ENCODE data around the gene TMEM131L. TPM values are rescaled to one million over a fixed set of nuclear protein-coding genes. Genes with fewer than 3 reads are reported as not detected.

TMEM131L gene
- total RNA-seq, 2 experiments from 2014 or later: 51.7 to 52.4 TPM

- intact Hi-C loops (cut with micrococcal nuclease): no loop called here
- peaks cover 59% of the 10 kb centered on the region for H3K4me1 Mint-ChIP-seq (ENCODE audit: low read depth)
- no peaks in the 10 kb centered on the region for H3K27me3 Mint-ChIP-seq
- H3K27ac Mint-ChIP-seq: peak overlapping the region; percentile 55
- DNase-seq (no peak), ATAC-seq (no peak)
- CTCF ChIA-PET: interaction anchor here (0.9 to 2.8 kb wide), 3 partner anchors 35 to 234 kb away, joined by 3 to 11 read pairs (median 4); no protein-coding TSS in a partner anchor
- peaks cover 37% of the 10 kb centered on the region for H3K36me3 Mint-ChIP-seq (ENCODE audit: low read depth)
- POLR2A ChIA-PET: interaction anchor here (0.6 kb wide), 1 partner anchor 84 kb away, joined by 3 read pairs; no protein-coding TSS in a partner anchor
- no peak overlapping the region for H3K4me3 Mint-ChIP-seq
- H3K9me3 Mint-ChIP-seq: no peaks in the 10 kb centered on the region
- TF ChIP-seq, protein P1, sequence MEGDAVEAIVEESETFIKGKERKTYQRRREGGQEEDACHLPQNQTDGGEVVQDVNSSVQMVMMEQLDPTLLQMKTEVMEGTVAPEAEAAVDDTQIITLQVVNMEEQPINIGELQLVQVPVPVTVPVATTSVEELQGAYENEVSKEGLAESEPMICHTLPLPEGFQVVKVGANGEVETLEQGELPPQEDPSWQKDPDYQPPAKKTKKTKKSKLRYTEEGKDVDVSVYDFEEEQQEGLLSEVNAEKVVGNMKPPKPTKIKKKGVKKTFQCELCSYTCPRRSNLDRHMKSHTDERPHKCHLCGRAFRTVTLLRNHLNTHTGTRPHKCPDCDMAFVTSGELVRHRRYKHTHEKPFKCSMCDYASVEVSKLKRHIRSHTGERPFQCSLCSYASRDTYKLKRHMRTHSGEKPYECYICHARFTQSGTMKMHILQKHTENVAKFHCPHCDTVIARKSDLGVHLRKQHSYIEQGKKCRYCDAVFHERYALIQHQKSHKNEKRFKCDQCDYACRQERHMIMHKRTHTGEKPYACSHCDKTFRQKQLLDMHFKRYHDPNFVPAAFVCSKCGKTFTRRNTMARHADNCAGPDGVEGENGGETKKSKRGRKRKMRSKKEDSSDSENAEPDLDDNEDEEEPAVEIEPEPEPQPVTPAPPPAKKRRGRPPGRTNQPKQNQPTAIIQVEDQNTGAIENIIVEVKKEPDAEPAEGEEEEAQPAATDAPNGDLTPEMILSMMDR (IDR thresholded peaks at IDR 0.05): peak; percentile 3
Observed at GRCh38 chr4:153576443-153576774, 110.2 kb downstream of the TMEM131L start.

DNA sequence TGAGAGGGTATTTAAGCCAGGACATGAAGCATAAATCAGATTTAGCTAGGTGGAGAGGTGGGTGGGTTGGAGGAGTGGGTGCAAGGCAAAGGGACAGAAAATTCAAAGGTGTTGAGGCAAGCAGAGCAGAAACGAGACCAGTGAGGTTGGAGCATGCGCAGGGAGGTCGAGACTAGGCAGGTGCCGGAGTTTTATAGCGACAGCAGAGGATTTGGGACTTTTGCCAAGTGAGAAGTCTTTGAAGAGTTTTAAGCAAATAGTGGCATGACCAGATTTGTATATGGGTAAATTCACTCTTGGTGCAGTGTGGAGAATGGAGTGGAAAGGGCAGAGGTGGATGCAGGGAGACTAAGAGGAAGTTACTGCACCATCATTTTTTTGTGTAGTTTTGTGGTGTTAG lies 110.9 kb downstream of the TMEM131L start:
- DNase-seq (no peak), ATAC-seq (no peak)
- ChIA-PET POLR2A (interaction anchor here (0.6 kb wide), 1 partner anchor 85 kb away, joined by 3 read pairs; no protein-coding TSS in a partner anchor), CTCF (interaction anchor here (0.9 to 2.8 kb wide), 5 partner anchors 36 to 234 kb away, joined by 3 to 11 read pairs (median 4); no protein-coding TSS in a partner anchor)
- TF ChIP-seq, protein P1 (IDR thresholded peaks at IDR 0.05): no peak
- Mint-ChIP-seq H3K36me3 (ENCODE audit: low read depth) (peaks cover 32% of the 10 kb centered on the region), H3K27ac (peak overlapping the region; percentile 1), H3K27me3 (no peaks in the 10 kb centered on the region), H3K4me1 (ENCODE audit: low read depth) (peaks cover 55% of the 10 kb centered on the region), H3K4me3 (no peak overlapping the region), H3K9me3 (no peaks in the 10 kb centered on the region)
- intact Hi-C loops (cut with micrococcal nuclease): no loop called here

DNA sequence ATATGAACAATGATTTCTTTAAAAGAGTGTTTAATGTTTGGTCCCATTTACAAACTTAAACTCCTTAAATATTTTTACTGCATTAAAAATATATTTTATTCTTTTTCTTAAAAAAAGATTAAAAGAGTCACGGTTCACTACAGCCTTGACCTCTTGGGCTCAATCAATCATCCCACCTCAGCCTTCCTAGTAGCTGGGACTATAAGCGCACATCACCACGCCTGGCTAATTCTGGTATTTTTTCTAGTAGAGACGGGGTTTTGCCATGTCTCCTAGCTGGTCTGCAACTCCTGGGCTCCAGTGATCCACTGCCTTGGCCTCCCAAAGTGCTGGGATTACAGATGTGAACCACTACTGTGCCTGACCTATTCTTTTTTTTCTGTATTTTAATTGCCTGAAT lies 113.2 kb downstream of the TMEM131L start:
- ChIA-PET CTCF (no interaction called here), POLR2A (no interaction called here)
- H3K27ac Mint-ChIP-seq: peak overlapping the region; percentile 57
- peaks cover 24% of the 10 kb centered on the region for H3K36me3 Mint-ChIP-seq (ENCODE audit: low read depth)
- H3K27me3 Mint-ChIP-seq: no peaks in the 10 kb centered on the region
- ATAC-seq (no peak), DNase-seq (no peak)
- peaks cover 46% of the 10 kb centered on the region for H3K4me1 Mint-ChIP-seq (ENCODE audit: low read depth)
- intact Hi-C loops (cut with micrococcal nuclease): no loop called here
- H3K4me3 Mint-ChIP-seq: no peak overlapping the region
- TF ChIP-seq, protein P1 (IDR thresholded peaks at IDR 0.05): no peak
- H3K9me3 Mint-ChIP-seq: no peaks in the 10 kb centered on the region

- H3K4me1 Mint-ChIP-seq (ENCODE audit: low read depth): peaks cover 43% of the 10 kb centered on the region
- TF ChIP-seq, protein P1 (IDR thresholded peaks at IDR 0.05): no peak
- H3K27me3 Mint-ChIP-seq: no peaks in the 10 kb centered on the region
- peak overlapping the region; percentile 44 for H3K27ac Mint-ChIP-seq
- DNase-seq: no peak
- H3K9me3 Mint-ChIP-seq: no peaks in the 10 kb centered on the region
- peaks cover 27% of the 10 kb centered on the region for H3K36me3 Mint-ChIP-seq (ENCODE audit: low read depth)
- ChIA-PET CTCF (no interaction called here), POLR2A (no interaction called here)
- intact Hi-C loops (cut with micrococcal nuclease): no loop called here
- ATAC-seq: no peak
- no peak overlapping the region for H3K4me3 Mint-ChIP-seq
Observed at GRCh38 chr4:153579872-153580271, 113.7 kb downstream of the TMEM131L start.

GRCh38 chr4:153582954-153583702 lies 117.0 kb downstream of the TMEM131L start:
- no peak for ATAC-seq
- Mint-ChIP-seq H3K9me3 (no peaks in the 10 kb centered on the region), H3K4me1 (ENCODE audit: low read depth) (peaks cover 26% of the 10 kb centered on the region), H3K27ac (peak overlapping the region; percentile 69), H3K36me3 (ENCODE audit: low read depth) (peaks cover 34% of the 10 kb centered on the region), H3K27me3 (no peaks in the 10 kb centered on the region), H3K4me3 (no peak overlapping the region)
- TF ChIP-seq, protein P1 (IDR thresholded peaks at IDR 0.05): no peak
- DNase-seq: no peak
- intact Hi-C loops (cut with micrococcal nuclease): no loop called here
- ChIA-PET POLR2A (interaction anchor here (0.7 kb wide), 1 partner anchor 24 kb away, joined by 3 read pairs; no protein-coding TSS in a partner anchor), CTCF (interaction anchor here (1.0 to 2.6 kb wide), 9 partner anchors 8 to 239 kb away, joined by 3 to 7 read pairs (median 4); partner anchors contain the start of gene MND1)
